Uterus (tissue), 2 donors: ENCODE data around the gene POLR2C.

Experiments used
- POLR2A ChIP-seq, 2 donors: fragments of 450-650 bp; IDR thresholded peaks; one replicate each; pipeline ENCODE4 v1.6.1; 2016; ENCODE audit warnings: antibody characterized with exemption in 2 of 2, mild to moderate bottlenecking in 1 of 2, moderate library complexity in 1 of 2
- TF ChIP-seq, protein P1 (sequence below), 4 experiments: fragments of 200-600 bp in 2 of 4; fragments of 450-650 bp in 2 of 4; sonication (generic) in 2 of 4; IDR thresholded peaks; one replicate each; pipeline ENCODE4 v1.5.1; 2016 to 2019; ENCODE audit warnings: antibody characterized with exemption in 4 of 4, mild to moderate bottlenecking in 2 of 4, moderate library complexity in 1 of 4

GRCh38 chr16:57493767-57494166, 31.3 kb downstream of the POLR2C start:
- TF ChIP-seq, protein P1, sequence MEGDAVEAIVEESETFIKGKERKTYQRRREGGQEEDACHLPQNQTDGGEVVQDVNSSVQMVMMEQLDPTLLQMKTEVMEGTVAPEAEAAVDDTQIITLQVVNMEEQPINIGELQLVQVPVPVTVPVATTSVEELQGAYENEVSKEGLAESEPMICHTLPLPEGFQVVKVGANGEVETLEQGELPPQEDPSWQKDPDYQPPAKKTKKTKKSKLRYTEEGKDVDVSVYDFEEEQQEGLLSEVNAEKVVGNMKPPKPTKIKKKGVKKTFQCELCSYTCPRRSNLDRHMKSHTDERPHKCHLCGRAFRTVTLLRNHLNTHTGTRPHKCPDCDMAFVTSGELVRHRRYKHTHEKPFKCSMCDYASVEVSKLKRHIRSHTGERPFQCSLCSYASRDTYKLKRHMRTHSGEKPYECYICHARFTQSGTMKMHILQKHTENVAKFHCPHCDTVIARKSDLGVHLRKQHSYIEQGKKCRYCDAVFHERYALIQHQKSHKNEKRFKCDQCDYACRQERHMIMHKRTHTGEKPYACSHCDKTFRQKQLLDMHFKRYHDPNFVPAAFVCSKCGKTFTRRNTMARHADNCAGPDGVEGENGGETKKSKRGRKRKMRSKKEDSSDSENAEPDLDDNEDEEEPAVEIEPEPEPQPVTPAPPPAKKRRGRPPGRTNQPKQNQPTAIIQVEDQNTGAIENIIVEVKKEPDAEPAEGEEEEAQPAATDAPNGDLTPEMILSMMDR (IDR thresholded peaks at IDR 0.05), result no peak
- TF ChIP-seq POLR2A (IDR thresholded peaks at IDR 0.05), result no peak
